MM.1S (cell line): ENCODE data around the gene EID3.
"Not testable (repeated sequence)": the region's sequence is repeated elsewhere in the genome, so short reads cannot be mapped to it uniquely, and the experiment has no call there.

Experiments
- DNase-seq: peaks from one replicate; pipeline ENCODE4 v3.0.0-alpha.2; 2015
- H2AFZ ChIP-seq: fragments of 300-600 bp; sonication (generic); 2 replicates; pipeline ENCODE4 v1.6.0; 2016; ENCODE audit warnings: antibody characterized with exemption, low read length
- H3F3A ChIP-seq: fragments of 300-600 bp; sonication (generic); 2 replicates; pipeline ENCODE4 v1.6.1; 2016; ENCODE audit warnings: mild to moderate bottlenecking, antibody characterized with exemption, low read length, moderate library complexity, mixed read lengths; ENCODE audit not compliant: insufficient read depth
- H3K27ac ChIP-seq: fragments of 300-600 bp; sonication (generic); 2 replicates; pipeline ENCODE4 v1.5.1; 2016; ENCODE audit warnings: mild to moderate bottlenecking, low read length
- H3K27me3 ChIP-seq: fragments of 300-600 bp; sonication (generic); replicated peaks from 2 replicates; pipeline ENCODE4 v1.6.0; 2016; ENCODE audit warnings: low read length; ENCODE audit not compliant: insufficient read depth
- H3K36me3 ChIP-seq: fragments of 300-600 bp; sonication (generic); replicated peaks from 2 replicates; pipeline ENCODE4 v1.6.1; 2016; ENCODE audit warnings: mild to moderate bottlenecking, low read length, mixed read lengths; ENCODE audit not compliant: insufficient read depth
- H3K4me1 ChIP-seq: fragments of 300-600 bp; sonication (generic); 2 replicates; pipeline ENCODE4 v1.6.1; 2016; ENCODE audit warnings: low read length, mixed read lengths
- H3K4me2 ChIP-seq: fragments of 300-600 bp; sonication (generic); 2 replicates; pipeline ENCODE4 v1.6.0; 2016; ENCODE audit warnings: low read depth, low read length
- H3K4me3 ChIP-seq: fragments of 300-600 bp; sonication (generic); 2 replicates; pipeline ENCODE4 v1.5.1; 2016; ENCODE audit warnings: low read length, mixed read lengths
- H3K79me2 ChIP-seq: fragments of 300-600 bp; sonication (generic); 2 replicates; pipeline ENCODE4 v1.6.1; 2016; ENCODE audit warnings: mixed run types, low read length, mixed read lengths
- H3K9ac ChIP-seq: fragments of 300-600 bp; sonication (generic); 2 replicates; pipeline ENCODE4 v1.6.1; 2016; ENCODE audit warnings: low read length, mixed read lengths
- H3K9me2 ChIP-seq: fragments of 300-600 bp; sonication (generic); replicated peaks from 2 replicates; pipeline ENCODE4 v1.6.1; 2016; ENCODE audit warnings: mild to moderate bottlenecking, low read length, mixed read lengths; ENCODE audit not compliant: insufficient read depth
- H3K9me3 ChIP-seq: fragments of 300-600 bp; sonication (generic); replicated peaks from 2 replicates; pipeline ENCODE4 v1.6.1; 2016; ENCODE audit warnings: mild to moderate bottlenecking, low read length, mixed read lengths; ENCODE audit not compliant: insufficient read depth
- H4K20me1 ChIP-seq: fragments of 300-600 bp; sonication (generic); 2 replicates; pipeline ENCODE4 v1.6.1; 2016; ENCODE audit warnings: mild to moderate bottlenecking, low read length, moderate library complexity, mixed read lengths; ENCODE audit not compliant: insufficient read depth
- EZH2 ChIP-seq: fragments of 300-600 bp; sonication (generic); optimal IDR thresholded peaks from 2 replicates; pipeline ENCODE3; 2017; ENCODE audit warnings: low read depth, mild to moderate bottlenecking, antibody characterized with exemption, low read length, mixed read lengths
- EZH2phosphoT487 ChIP-seq: fragments of 300-600 bp; sonication (generic); IDR thresholded peaks from 2 replicates; pipeline ENCODE4 v1.6.1; 2018; ENCODE audit warnings: antibody characterized with exemption, low read length
- TF ChIP-seq, protein P1 (sequence below): fragments of 300-600 bp; sonication (generic); IDR thresholded peaks from 2 replicates; pipeline ENCODE4 v1.5.1; 2016; ENCODE audit warnings: antibody characterized with exemption, low read length, mixed read lengths

The EID3 gene

DNA sequence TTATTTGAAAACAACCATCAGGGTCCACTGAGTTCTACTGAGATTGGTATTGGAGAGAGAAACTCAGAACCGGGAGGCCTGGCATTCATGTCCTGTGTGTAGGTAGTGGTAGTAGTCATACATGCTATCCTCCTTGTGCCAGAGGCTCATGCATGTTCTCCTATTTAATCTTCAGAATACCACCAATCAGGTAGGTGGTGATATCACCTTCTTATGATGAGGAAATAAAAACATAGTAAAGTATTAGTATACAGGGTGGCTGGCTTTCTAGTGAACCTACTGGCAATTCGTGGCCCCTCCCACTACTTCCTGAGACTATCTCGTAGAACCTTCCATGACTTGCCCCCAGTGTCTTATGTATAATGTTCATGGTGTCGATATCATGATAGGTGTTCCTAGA lies 40.5 kb upstream of the EID3 start:
- Histone ChIP-seq H2AFZ (no peak overlapping the region), H4K20me1 (no peaks in the 10 kb centered on the region)

DNA sequence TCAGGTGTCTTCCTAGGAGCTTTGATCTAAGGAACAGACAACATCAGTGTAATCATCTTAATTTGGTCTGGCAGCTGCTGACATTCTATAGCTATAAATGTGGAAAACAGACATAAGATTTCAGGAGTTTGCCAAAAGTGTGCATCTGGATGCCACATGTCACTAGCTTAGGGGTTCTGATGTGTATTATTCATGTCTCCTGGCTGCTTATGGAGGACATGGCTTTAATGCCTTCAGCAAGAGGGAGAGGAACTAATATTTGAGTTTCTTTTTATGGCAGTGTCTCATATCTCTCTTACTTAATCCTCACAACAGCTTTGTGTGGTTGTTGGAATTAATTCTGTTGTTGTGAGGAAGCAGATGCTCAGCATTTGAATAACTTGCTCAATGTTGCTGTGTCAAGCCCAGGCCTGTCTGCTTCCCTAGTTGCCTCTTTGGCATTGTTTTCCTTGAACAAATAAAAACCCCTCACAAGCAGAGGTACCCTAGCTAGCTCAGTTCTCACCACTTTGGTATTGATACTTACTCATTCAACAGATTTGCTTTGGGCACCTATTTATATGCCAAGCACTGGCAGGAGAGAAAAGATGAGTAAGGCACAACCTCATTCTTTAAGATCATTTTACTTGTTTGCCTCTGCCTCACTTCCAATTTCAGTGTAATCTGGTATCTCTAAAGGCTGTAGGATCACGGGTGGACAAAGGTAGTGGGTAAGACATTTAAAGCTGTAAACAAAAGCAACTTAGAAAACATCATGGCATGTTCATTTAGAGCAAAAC lies 39.8 kb upstream of the EID3 start:
- Histone ChIP-seq H3K27me3 (no peaks in the 10 kb centered on the region), H3K79me2 (no peaks in the 10 kb centered on the region), H3K4me2 (no peak overlapping the region), H3K36me3 (no peaks in the 10 kb centered on the region), H4K20me1 (no peaks in the 10 kb centered on the region), H3F3A (no peaks in the 10 kb centered on the region), H3K4me1 (no peaks in the 10 kb centered on the region), H3K9me2 (no peaks in the 10 kb centered on the region), H3K9ac (no peak overlapping the region), H2AFZ (no peak overlapping the region), H3K27ac (no peak overlapping the region), H3K9me3 (no peaks in the 10 kb centered on the region), H3K4me3 (no peak overlapping the region)
- TF ChIP-seq, protein P1, sequence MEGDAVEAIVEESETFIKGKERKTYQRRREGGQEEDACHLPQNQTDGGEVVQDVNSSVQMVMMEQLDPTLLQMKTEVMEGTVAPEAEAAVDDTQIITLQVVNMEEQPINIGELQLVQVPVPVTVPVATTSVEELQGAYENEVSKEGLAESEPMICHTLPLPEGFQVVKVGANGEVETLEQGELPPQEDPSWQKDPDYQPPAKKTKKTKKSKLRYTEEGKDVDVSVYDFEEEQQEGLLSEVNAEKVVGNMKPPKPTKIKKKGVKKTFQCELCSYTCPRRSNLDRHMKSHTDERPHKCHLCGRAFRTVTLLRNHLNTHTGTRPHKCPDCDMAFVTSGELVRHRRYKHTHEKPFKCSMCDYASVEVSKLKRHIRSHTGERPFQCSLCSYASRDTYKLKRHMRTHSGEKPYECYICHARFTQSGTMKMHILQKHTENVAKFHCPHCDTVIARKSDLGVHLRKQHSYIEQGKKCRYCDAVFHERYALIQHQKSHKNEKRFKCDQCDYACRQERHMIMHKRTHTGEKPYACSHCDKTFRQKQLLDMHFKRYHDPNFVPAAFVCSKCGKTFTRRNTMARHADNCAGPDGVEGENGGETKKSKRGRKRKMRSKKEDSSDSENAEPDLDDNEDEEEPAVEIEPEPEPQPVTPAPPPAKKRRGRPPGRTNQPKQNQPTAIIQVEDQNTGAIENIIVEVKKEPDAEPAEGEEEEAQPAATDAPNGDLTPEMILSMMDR = no peak
- no peak for TF ChIP-seq EZH2
- no peak for TF ChIP-seq EZH2phosphoT487
- DNase-seq = no peak

More for the DNA sequence above, 40.5 kb upstream of the EID3 start:
- Histone ChIP-seq H3K4me2 (no peak overlapping the region), H3K4me1 (no peaks in the 10 kb centered on the region), H3K27ac (no peak overlapping the region), H3K4me3 (no peak overlapping the region), H3K27me3 (no peaks in the 10 kb centered on the region), H3F3A (no peaks in the 10 kb centered on the region), H3K9ac (no peak overlapping the region), H3K79me2 (no peaks in the 10 kb centered on the region), H3K9me2 (no peaks in the 10 kb centered on the region), H3K36me3 (no peaks in the 10 kb centered on the region), H3K9me3 (no peaks in the 10 kb centered on the region)
- no peak for TF ChIP-seq EZH2phosphoT487
- TF ChIP-seq EZH2 = no peak
- TF ChIP-seq, protein P1 = no peak
- no peak for DNase-seq

DNA sequence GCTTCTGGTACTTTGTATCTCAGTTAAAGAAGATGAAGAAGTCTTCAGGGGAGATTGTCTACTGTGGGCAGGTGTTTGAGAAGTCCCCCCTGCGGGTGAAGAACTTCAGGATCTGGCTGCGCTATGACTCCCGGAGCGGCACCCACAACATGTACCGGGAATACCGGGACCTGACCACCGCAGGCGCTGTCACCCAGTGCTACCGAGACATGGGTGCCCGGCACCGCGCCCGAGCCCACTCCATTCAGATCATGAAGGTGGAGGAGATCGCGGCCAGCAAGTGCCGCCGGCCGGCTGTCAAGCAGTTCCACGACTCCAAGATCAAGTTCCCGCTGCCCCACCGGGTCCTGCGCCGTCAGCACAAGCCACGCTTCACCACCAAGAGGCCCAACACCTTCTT lies 38.1 kb upstream of the EID3 start:
- H3K27ac ChIP-seq, H3K9me2 ChIP-seq, H3K4me3 ChIP-seq, H2AFZ ChIP-seq, H3K79me2 ChIP-seq, H3F3A ChIP-seq, H3K27me3 ChIP-seq, H3K36me3 ChIP-seq, H3K9ac ChIP-seq, H3K4me2 ChIP-seq, H3K4me1 ChIP-seq, H4K20me1 ChIP-seq, H3K9me3 ChIP-seq, DNase-seq: not testable (repeated sequence)

DNA sequence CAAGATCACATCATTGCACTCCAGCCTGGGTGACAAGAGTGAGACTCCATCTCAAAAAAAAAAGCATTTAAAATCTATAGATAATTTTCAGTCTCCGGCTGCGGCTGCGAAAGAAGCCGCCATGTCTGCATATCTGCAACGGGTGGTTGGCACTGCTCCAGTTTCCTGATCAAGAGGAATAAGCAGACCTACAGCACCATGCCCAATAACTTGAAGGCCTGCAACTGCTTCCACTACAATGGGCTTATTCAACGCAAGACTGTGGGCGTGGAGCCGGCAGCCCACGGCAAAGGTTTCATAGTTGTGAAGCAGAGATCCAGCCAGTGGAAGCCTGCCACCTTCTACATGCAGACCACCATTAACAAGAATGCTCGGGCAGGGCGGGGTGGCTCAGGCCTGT lies 30.6 kb upstream of the EID3 start:
- DNase-seq = no peak
- Histone ChIP-seq H3F3A (no peaks in the 10 kb centered on the region), H3K27me3 (no peaks in the 10 kb centered on the region), H3K4me3 (no peak overlapping the region), H3K36me3 (no peaks in the 10 kb centered on the region), H3K9me2 (no peaks in the 10 kb centered on the region), H3K9ac (no peak overlapping the region), H3K79me2 (no peaks in the 10 kb centered on the region), H3K27ac (no peak overlapping the region), H4K20me1 (no peaks in the 10 kb centered on the region), H3K9me3 (no peaks in the 10 kb centered on the region), H3K4me1 (no peaks in the 10 kb centered on the region), H3K4me2 (no peak overlapping the region), H2AFZ (no peak overlapping the region)
- TF ChIP-seq, protein P1 = no peak
- TF ChIP-seq EZH2phosphoT487 = no peak
